Embryonic facial prominence (tissue), 1 donor: ENCODE results near the gene TMEM121B.

ENCODE experiments used
- DNase-seq: peaks from one replicate; pipeline ENCODE4 v3.0.0-alpha.2; 2016; ENCODE audit errors: extremely low spot score

TMEM121B gene

DNA sequence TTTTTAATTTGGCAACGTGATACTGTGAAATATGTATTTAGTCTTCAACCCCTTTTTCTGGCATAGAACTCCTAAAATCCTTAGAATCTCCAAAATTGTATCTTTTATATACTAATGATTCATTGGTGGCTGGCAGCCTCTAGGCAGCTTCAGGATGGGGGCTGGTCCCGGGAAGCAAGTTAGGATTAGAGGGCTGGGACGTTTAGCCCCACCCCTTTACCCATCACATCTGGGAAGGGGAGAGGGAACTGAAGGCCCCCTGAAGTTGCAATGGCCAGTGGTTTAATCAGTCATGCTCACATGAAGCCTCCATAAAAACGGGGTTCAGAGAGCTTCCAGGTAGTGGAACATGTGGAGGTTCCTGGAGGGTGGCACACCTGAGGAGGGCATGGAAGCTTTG lies 29.3 kb downstream of the TMEM121B start:
- DNase-seq = no peak

DNA sequence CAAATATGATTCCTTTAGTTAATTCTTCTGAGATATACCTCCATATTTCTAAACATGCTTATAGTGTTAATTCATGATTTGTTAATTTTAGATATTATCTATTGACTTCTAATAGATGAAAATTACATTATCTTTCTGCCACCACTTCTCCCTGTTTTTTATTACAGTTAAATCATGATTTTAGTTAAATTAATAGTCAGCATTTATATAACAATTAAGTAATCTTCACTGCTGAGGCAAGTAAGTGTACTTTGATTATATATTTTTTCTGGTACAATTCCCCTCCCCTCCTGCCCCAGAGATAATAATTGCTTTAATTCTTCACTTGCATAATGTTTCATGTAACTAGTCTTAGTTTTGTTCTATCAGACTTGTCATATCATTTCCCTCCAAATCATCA lies 30.6 kb downstream of the TMEM121B start:
- DNase-seq = no peak

DNA sequence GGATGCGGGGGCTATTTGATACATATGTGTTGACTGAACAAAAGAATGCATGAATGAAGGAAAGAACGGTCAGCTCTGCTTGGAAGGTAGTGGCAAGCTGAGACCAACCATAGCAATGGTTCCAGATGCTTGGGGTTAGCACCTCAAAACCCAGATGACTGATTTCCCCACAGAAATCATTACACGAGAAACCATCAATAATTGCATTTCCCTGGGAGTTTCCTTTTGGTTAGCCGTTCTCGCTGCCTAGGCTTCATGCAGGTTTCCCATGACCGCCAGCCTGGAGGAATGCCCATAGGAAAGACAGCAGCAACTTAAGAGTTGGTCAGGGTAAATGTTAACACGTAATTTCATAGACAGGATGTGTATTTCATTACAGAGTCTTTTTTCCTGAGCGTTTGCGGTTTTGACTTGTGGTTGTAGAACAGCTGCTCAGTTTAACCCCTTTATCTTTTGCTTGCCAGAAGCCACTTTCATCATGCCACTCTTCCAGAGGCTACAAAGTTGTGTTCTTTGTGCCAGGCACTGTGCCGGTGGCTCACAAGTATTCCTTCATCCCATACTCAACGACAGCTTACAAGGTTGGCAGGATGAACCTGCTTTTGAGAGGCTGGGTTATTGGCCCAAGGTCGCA lies 33.5 kb downstream of the TMEM121B start:
- DNase-seq = no peak

DNA sequence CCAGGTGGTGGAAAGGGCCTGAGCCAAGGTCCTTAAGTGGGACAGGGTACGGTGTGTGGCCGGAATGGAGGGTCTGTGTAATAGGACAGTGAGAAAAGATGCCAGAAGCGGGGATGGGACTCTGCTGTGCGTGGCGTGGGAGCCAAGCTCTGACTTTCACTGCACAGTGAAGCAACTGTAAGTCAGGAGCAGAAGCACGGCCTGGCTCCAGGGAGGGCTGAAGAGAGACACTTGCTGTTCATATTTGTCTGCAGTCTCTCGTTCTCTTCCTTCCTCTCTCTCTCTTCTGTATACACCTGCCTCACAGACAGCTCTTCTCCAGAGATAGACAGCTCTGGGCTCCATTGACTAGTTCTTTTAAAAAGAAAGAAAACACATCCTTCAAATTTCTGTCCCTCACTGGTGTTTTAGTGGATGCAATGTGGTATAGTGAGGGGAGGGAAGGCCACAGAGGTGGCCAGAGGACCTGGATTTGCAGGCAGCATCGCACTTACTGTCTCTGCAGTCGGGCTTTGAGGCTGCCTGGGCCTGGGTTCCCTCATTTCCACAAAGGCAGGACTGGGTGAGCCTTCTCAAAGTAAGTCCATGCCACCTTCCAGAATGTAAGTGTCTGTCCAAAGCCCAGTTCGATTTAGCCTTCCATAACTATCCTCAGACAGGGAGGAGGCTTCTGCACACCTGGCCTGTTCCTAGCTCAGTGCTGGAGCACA lies 34.2 kb downstream of the TMEM121B start:
- no peak for DNase-seq

- DNase-seq = no peak
Measured at GRCh38 chr22:17086296-17086695, 34.9 kb downstream of the TMEM121B start.

DNA sequence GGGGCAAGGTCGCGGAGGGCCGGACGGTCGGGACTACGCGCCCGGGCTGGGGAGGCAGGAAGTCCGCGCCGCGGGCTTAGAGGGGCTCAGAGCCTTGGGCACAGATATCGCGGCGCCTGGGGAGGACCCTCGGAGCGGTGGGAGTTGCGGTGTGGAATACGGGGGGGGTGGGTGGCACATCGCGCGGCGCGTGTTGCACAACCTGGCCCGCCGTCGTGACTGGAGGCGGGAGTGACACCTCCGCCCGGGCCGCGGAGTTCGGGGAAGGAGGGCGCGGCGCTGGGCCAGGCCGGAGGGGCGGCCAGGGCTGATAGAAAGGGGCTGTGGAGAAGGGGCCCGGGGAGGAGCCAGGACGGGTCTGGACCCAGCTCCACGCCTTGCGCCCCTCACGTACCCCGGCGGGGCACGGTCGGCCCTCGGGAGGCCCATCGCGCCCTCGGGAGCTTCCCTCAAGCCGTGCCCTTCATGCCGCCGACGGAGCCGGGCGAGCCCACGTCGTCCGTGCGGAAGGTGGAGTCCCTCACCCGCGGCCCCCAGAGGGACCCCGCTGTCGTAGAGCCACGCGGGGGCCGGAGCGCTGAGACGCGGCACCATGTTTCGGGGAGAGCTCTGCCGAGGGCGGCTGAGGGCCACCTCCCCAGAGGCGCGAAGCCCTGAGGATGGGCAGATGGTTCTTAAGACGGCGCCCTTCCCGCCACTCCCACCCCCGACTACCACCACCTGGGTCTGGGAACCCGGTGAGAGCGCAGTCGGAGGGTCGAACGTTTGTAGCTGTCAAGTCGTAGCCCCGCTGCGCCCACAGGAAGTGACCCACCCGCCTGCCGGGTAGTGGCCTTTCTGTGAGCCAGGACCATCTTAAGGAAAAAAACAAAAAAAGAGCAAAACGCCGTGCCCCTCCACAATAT lies 35.6 kb downstream of the TMEM121B start:
- no peak for DNase-seq

GRCh38 chr22:17084554-17085276 lies 36.4 kb downstream of the TMEM121B start, which contains the start of gene IL17RA:
IL17RA (plus strand) TSS chr22:17085000; CDS start chr22:17085092, 92 bp downstream.
- DNase-seq = peak; percentile 33

DNA sequence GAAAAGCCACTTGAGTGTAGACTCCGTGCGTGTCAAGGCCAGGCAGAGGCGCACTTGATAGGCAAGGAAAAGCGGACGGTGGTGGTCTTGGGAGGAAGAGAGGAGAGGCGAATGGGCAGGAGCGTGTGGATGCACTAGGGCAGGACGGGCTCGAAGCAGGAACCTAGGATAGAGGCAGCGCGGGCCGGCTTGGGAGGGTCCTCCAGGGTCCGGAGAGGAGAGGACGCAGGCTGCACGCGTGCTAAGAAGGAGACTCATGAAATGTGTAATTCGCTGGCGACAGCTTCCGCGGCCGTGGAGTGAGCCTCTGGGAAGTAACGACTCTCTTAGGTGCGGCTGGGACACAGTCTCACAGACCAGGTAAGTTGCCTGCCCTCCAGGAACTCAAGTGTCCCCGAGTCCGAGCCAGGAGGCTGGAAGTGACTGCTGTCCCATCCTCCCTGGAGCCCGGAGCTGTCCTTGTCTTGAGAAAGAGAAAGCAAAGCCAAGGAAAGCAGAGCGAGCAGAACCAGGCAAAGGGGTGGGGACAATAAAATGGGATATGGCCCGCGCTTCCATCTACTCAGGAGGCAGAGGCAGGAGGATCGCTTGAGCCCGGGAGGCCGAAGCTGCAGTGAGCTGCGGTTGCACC lies 37.2 kb downstream of the TMEM121B start:
- no peak for DNase-seq

- no peak for DNase-seq
Measured at GRCh38 chr22:17083255-17083654, 37.9 kb downstream of the TMEM121B start.

DNA sequence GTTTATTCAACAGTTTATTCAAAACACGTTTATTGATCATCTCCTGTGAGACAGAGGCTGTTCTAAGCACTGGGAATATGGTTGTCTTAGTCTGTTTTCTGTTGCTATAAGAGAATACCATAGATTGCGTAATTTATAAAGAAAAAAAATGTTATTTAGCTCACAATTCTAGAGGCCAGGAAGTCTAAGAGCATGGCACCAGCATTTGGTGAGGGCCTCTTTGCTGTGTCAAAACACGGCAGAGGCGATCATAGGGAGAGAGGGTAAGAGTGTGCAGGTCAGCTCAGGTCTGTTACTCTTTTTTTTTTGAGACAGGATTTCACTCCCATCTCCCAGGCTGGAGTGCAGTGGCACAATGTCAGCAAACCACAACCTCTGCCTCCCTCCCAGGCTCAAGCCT lies 41.6 kb downstream of the TMEM121B start:
- DNase-seq = no peak

DNA sequence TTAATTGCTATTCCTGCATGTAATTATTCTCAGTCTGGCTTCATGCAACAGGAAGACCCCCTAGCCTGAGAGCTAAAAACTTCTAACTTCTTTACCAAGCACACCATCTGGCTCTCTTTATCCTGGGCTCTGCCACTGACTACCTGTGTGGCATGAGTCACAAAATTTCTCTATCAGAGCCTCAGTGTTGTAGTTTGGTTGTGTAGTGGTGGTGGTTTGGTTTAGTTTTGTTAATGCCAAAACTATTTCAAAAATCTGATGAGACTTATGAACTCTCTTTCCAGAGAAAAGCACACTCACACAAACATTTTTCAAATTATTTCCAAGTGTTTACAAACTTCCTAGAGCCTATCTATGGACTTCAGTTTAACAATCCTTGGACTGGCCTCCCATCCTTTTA lies 43.9 kb downstream of the TMEM121B start:
- no peak for DNase-seq

DNA sequence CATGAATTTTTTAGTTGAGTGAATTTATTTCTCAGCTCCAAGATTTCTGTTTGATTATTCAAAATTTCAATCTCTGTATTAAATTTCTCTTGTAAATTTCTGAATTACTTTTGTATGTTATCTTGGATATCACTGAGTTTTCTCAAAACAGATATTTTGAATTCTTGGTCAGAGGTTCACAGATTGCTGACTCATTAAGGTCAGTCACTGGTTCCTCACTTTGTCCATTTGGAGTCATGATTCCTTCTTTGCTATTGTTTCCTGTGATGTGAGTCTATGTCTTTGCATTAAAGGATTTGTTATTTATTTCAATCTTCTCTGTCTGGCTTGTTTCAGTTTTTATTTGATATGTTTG lies 46.5 kb downstream of the TMEM121B start:
- no peak for DNase-seq

GRCh38 chr22:17072877-17073276 lies 48.3 kb downstream of the TMEM121B start:
- no peak for DNase-seq
